Rectal smooth muscle tissue (tissue), 1 donor: ENCODE measurements around the gene HSD17B1.
"Not testable (repeated sequence)": the region's sequence is repeated elsewhere in the genome, so short reads cannot be mapped to it uniquely, and the experiment has no call there.

Experiments used
- H3K27ac ChIP-seq: one replicate; pipeline ENCODE4 v1.7.0; 2013; ENCODE audit warnings: low read depth, low read length, inconsistent platforms
- H3K27me3 ChIP-seq: one replicate; pipeline ENCODE4 v1.7.0; 2013; ENCODE audit warnings: low read length; ENCODE audit not compliant: control insufficient read depth, insufficient read depth
- H3K36me3 ChIP-seq: one replicate; pipeline ENCODE4 v1.7.0; 2013; ENCODE audit warnings: low read length; ENCODE audit not compliant: control insufficient read depth, insufficient read depth
- H3K4me1 ChIP-seq: one replicate; pipeline ENCODE4 v1.7.0; 2013; ENCODE audit warnings: low read length; ENCODE audit not compliant: control insufficient read depth, insufficient read depth
- H3K4me3 ChIP-seq: one replicate; pipeline ENCODE4 v1.7.0; 2013; ENCODE audit warnings: low read length
- H3K9ac ChIP-seq: one replicate; pipeline ENCODE4 v1.7.0; 2013; ENCODE audit warnings: low read length

Gene HSD17B1, protein sequence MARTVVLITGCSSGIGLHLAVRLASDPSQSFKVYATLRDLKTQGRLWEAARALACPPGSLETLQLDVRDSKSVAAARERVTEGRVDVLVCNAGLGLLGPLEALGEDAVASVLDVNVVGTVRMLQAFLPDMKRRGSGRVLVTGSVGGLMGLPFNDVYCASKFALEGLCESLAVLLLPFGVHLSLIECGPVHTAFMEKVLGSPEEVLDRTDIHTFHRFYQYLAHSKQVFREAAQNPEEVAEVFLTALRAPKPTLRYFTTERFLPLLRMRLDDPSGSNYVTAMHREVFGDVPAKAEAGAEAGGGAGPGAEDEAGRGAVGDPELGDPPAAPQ

DNA sequence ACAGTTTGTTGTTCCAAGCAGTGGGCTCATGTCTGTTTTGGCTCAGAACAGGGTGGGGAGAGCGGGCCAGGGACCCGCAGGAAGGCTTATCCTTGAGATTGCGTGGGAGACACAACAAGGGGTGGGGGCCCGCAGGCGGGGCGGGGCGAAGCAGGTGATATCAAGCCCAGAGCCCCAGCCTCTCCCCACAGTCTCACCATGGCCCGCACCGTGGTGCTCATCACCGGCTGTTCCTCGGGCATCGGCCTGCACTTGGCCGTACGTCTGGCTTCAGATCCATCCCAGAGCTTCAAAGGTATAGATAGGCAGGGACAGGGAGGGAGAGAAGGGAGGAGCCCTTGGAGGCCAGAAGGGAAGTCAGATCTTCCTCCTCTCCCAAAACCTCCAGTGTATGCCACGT is at the start of gene HSD17B1:
Gene HSD17B1 (plus strand): TSS at position 188 of the 400 bp plus-strand sequence. CDS start 11 bp downstream, at position 199.
- H3K36me3 ChIP-seq, H3K27me3 ChIP-seq, H3K27ac ChIP-seq: not testable (repeated sequence)
- H3K4me1 ChIP-seq = peaks cover 13% of the 10 kb centered on the region
- H3K4me3 ChIP-seq = peak within 1 kb of the TSS; percentile 96
- peak within 1 kb of the TSS; percentile 47 for H3K9ac ChIP-seq

DNA sequence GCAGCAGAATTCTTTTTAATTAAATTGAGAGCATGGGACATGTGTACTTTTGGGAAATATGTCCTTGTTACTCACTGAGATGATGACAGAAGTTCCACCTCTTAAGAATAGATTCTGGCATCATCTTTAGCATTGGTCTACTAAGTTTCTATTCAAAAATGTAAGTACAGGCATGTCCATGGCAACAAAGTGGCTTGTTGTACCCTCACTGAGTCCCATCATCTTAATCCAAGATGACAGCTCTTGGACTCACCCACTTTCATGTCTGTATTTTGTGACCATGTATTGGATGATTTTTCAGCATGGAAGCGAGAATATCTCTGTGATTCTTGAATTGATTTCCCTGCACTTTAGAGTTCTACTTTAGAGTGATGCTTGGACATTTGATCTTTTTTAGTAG is 49.8 kb upstream of the HSD17B1 start:
- Histone ChIP-seq H3K27me3 (no peaks in the 10 kb centered on the region), H3K36me3 (peaks cover 33% of the 10 kb centered on the region), H3K4me3 (no peak overlapping the region)

DNA sequence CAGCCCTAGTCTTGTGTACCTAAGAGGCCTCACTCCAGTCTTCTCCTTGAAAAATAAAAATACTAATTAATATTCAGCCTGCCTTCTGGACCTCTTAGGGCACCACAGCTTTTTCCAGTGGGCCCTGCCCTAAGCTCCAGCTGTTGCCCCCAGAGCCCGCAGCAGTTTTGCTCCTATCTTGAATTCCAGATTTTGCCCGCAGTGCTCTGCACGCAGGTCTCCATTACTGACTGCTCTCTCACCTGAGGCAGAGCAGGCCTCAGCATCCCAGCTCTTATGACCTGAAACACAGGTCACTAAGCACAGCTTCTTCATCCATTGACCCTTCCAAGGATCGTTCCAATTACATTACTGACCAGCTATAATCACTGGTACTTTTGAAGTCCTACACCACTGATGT is 45.1 kb upstream of the HSD17B1 start:
- Histone ChIP-seq H3K36me3 (peaks cover 41% of the 10 kb centered on the region), H3K9ac (no peak overlapping the region), H3K4me1 (no peaks in the 10 kb centered on the region), H3K27ac (no peak overlapping the region), H3K4me3 (no peak overlapping the region), H3K27me3 (no peaks in the 10 kb centered on the region)

More for the DNA sequence above, 49.8 kb upstream of the HSD17B1 start:
- Histone ChIP-seq H3K27ac (no peak overlapping the region), H3K4me1 (no peaks in the 10 kb centered on the region), H3K9ac (no peak overlapping the region)

DNA sequence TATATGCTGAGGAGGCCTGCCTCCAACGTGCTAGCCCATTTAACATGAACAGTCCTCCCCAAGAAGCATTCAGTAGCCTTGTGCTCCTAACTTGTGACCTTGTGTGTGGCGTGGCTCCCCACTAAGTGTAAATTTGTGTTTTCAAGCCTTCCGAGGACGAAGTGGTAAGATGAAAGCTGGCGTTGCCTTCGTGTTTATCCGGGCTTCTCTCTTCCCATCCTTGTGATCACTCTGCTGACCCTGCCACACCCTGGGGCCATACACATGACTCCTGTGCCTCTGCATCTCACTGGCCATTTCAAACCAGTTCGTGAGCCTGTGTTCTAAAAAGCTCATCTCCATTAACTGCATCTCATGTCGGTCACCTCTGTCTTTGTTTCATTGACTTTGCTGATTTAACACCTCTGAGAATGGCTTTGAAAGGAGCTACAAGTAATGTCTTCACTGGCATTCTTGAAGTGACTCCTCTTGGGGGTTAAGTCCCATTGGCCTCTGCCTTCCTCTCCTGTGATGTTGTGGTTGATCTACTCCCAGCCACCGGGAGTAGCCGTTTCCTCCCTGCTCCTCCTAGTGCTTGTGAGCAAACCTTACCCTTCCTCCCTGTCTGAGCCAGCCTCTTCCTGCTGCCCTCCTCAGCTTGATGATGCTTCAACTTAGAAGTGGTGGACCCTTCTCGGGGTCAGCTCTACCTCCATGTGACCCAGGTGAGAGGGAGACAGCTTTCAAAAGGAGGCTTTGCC is 44.1 kb upstream of the HSD17B1 start:
- Histone ChIP-seq H3K27ac (no peak overlapping the region), H3K36me3 (peaks cover 39% of the 10 kb centered on the region), H3K4me1 (no peaks in the 10 kb centered on the region), H3K9ac (no peak overlapping the region), H3K27me3 (no peaks in the 10 kb centered on the region), H3K4me3 (no peak overlapping the region)

DNA sequence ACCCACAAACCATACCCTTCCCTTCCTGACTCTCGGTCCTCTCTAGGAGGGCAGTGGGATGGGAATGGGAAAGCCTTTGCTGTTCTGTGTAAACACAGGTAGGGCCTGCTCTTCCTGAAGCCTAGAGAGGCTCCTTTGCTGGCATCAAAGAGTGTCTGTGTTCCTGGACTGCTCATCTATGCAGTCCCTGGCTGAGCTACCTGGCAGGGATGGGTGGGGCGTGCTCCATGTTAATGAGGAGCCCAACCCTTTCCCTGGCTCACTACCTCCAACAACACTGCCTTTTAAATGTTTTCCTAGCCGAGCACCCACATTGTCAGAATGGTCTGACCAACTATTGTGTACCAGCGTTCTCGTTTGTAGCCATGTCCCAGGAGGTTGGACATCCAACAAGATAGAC is 43.3 kb upstream of the HSD17B1 start:
- no peak overlapping the region for H3K4me3 ChIP-seq
- H3K36me3 ChIP-seq = peaks cover 44% of the 10 kb centered on the region
- H3K27ac ChIP-seq = no peak overlapping the region
- no peak overlapping the region for H3K9ac ChIP-seq
- no peaks in the 10 kb centered on the region for H3K4me1 ChIP-seq
- H3K27me3 ChIP-seq = no peaks in the 10 kb centered on the region

DNA sequence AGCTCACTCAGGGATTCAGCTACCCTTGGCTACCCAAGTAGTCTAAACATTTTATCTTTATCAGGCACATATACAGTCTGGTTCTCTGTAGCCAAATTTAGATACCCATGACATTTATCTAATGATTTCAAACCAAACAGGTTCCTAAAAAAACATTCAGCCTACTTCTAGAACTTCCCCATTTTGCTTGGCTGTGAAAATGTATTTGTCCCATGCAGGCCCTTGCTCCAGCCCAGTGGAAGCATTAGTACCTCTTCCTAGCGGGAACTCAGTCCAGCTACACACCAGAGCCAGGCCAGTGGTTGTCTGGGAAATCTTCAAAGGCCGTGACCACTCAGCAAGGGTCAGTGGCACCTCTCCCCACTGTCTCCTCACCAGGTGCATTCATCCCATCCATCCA is 42.9 kb upstream of the HSD17B1 start:
- H3K9ac ChIP-seq = no peak overlapping the region

DNA sequence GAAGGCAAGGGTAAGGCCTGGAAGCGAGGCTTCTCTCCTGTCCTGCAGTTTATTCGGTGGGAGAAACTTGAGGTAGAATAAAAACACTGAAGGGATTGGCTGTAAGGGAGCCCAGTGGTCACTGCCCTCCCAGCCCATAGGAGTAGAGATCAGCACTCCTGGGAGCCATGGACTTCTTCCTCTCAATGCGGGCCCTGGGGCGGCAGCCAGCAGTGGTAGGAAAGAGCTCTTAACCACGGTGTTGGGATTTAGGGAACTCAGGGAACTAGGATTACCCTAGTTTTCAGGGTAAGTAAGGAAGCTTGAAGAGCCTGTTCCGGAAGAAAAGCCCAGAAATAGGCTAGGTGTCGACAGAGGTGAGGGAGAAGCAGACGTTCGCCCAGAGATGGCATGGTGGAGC is 40.5 kb upstream of the HSD17B1 start:
- no peak overlapping the region for H3K27ac ChIP-seq
- H3K27me3 ChIP-seq = no peaks in the 10 kb centered on the region
- peaks cover 2% of the 10 kb centered on the region for H3K4me1 ChIP-seq
- H3K4me3 ChIP-seq = no peak overlapping the region
- H3K9ac ChIP-seq = no peak overlapping the region
- H3K36me3 ChIP-seq = peaks cover 42% of the 10 kb centered on the region

More for the DNA sequence above, 42.9 kb upstream of the HSD17B1 start:
- Histone ChIP-seq H3K36me3 (peaks cover 47% of the 10 kb centered on the region), H3K4me1 (no peaks in the 10 kb centered on the region), H3K4me3 (no peak overlapping the region), H3K27ac (no peak overlapping the region), H3K27me3 (no peaks in the 10 kb centered on the region)

DNA sequence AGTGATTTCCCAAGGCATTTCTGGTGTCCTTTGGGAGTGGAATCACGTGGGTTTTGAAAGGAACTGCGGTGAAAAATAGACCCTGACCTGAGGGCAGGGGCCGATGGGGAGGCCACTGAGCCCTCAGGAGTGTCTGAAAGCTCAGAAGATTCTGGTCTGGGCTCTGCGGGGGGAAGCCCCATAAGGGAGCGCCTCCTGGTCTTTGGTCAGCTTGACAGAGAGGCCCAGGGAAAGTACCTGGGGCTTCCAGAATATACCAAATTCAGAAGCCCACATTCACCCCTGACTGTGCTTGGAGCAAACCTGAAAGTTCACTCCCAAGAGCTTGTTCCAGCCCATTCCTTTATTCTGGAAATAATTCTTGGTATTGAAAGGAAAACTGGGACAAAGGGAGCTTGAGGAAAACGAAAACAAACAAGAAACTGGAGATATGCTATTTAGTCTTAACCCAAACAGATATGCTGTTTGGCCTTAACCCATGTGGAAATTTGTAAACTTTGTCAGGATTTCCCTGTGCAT is 39.9 kb upstream of the HSD17B1 start:
- Histone ChIP-seq H3K4me3 (no peak overlapping the region), H3K27me3 (no peaks in the 10 kb centered on the region), H3K27ac (no peak overlapping the region), H3K9ac (no peak overlapping the region), H3K36me3 (peaks cover 37% of the 10 kb centered on the region), H3K4me1 (peaks cover 8% of the 10 kb centered on the region)

DNA sequence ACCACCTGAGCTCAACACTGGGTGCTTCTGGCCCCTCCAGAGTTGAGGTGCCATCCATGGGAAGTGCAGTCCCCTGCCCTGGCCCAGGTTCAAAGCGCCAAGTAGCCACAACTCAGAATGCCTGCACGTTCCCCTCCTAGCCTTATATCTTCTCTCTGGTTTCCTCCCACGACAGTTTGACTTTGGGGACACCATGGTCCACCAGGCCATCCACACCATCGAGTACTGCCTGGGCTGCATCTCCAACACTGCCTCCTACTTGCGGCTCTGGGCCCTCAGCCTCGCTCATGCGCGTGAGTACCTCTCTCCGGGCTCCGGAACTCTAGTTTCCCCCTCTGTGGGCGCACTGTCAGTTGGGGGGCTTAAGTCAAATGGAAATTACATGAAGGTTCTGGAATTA is 39.0 kb upstream of the HSD17B1 start:
- Histone ChIP-seq H3K36me3 (peaks cover 29% of the 10 kb centered on the region), H3K9ac (no peak overlapping the region), H3K4me3 (no peak overlapping the region), H3K4me1 (peaks cover 15% of the 10 kb centered on the region), H3K27ac (no peak overlapping the region), H3K27me3 (no peaks in the 10 kb centered on the region)

DNA sequence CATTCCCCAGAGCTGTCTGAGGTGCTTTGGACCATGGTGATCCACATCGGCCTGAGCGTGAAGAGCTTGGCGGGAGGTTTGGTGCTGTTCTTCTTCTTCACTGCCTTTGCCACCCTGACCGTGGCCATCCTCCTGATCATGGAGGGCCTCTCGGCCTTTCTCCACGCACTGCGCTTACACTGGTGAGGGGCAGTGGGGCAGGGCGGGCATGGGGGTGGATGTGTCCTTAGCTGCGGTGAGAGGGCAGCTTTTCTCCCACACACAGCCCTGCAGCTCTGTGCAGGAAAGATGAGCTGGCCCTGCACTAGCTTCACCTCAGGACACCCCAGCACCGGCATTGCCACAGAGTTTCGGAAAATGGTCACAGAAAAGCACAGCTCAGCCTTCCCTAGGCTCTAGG is 38.4 kb upstream of the HSD17B1 start:
- Histone ChIP-seq H3K4me3 (no peak overlapping the region), H3K36me3 (peaks cover 23% of the 10 kb centered on the region), H3K27ac (no peak overlapping the region), H3K27me3 (no peaks in the 10 kb centered on the region), H3K4me1 (peaks cover 21% of the 10 kb centered on the region), H3K9ac (no peak overlapping the region)

DNA sequence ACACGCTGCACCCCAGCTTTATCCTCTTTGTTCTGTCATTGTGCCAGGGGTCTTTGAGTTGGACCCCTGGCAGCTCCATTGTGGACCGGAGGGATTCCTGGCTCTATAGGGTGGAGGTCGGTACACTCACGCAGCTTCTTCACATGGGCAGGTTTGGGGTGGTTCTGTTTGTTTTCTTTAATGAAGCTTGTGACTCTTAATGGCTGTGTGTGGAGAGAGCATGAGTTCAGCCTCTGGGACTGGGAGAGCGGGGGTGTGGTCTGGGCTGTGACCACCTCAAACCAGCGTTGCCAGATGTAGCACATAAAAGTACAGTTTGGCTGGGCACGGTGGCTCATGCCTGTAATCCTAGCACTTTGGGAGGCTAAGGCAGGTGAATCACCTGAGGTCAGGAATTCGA is 37.9 kb upstream of the HSD17B1 start:
- Histone ChIP-seq H3K4me3 (no peak overlapping the region), H3K36me3 (peaks cover 19% of the 10 kb centered on the region), H3K4me1 (peaks cover 27% of the 10 kb centered on the region), H3K9ac (no peak overlapping the region), H3K27me3 (no peaks in the 10 kb centered on the region), H3K27ac (no peak overlapping the region)

DNA sequence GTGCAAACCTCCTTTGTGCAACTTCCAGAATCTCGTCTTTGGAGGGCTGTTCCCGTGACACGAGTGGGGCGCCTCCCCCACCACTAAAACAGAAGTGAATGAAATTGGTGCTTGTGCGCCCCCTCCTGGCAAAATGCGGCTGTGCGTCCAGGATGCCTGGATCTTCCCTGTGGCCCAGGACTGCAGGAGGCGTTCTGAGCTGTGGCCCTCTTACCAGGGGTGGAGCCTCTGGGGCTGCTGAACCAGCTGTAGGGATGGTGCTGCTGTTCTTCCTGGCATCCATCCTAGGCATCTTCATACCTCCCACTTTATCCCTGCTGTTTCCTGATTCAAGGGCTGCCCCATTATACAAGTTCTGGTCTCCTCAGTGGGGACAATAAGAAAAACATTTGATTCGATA is 35.2 kb upstream of the HSD17B1 start:
- H3K36me3 ChIP-seq = peaks cover 16% of the 10 kb centered on the region
- H3K4me1 ChIP-seq = peaks cover 53% of the 10 kb centered on the region
- H3K27me3 ChIP-seq = no peaks in the 10 kb centered on the region
- no peak overlapping the region for H3K9ac ChIP-seq
- no peak overlapping the region for H3K4me3 ChIP-seq
- peak overlapping the region; percentile 97 for H3K27ac ChIP-seq
